HCT116 (cell line): Measurements from ENCODE around the gene TEF. TPM values are rescaled to one million over a fixed set of nuclear protein-coding genes. Genes with fewer than 3 reads are reported as not detected.

Experiments used
- ATAC-seq: fragments of 200-7000 bp; cut with Tn5 transposase; 2 replicates; pipeline ENCODE4 v1.9.1; 2020; ENCODE audit warnings: mild to moderate bottlenecking, moderate library complexity
- BruUV-seq: library from RNA; stranded (reverse); fragments of 400-500 nt; replicated peaks from 2 replicates; lab custom pipeline; 2021; lab: Mats Ljungman, UMichigan
- CTCF ChIA-PET: fragments of 300-600 bp; sonication (Branson Sonifier 250); formaldehyde crosslinking; loops from one replicate; lab custom pipeline; 2021; ENCODE audit warnings: antibody characterized with exemption; lab: Charles Lee
- POLR2A ChIA-PET: fragments of 300-600, 350-600 bp; sonication (Branson Sonifier 250); formaldehyde crosslinking; loops from one replicate; lab custom pipeline; 2021; ENCODE audit warnings: antibody characterized with exemption; lab: Charles Lee
- RAD21 ChIA-PET, 2 experiments: fragments of 300-600 bp; sonication (Branson Sonifier 250); formaldehyde crosslinking; loops; one replicate each; lab custom pipeline; 2023; ENCODE audit warnings: low total read pairs in 2 of 2; ENCODE audit not compliant: uncharacterized antibody in 2 of 2, unreplicated experiment in 2 of 2, low non-redundant PET in 1 of 2; lab: Charles Lee
- DNase-seq: peaks from one replicate; pipeline ENCODE4 v3.0.0-alpha.2; 2010; ENCODE audit warnings: low read depth, low spot score
- H2AFZ ChIP-seq: fragments of 200-600 bp; shearing (Covaris generic), sonication (generic); 2 replicates; pipeline ENCODE4 v1.6.1; 2017; ENCODE audit warnings: low read depth, mixed run types, mixed read lengths, antibody characterized with exemption, low read length; ENCODE audit not compliant: poor library complexity, severe bottlenecking
- H3K27ac ChIP-seq: 2 replicates; pipeline ENCODE4 v1.5.1; 2012; ENCODE audit warnings: low read depth, low read length
- H3K27me3 ChIP-seq: fragments of 200-600 bp; sonication (generic); 2 replicates; pipeline ENCODE4 v1.6.1; 2016; ENCODE audit warnings: mixed run types, low read length, mixed read lengths; ENCODE audit not compliant: insufficient read depth
- H3K36me3 ChIP-seq, 2 experiments: fragments of 200-500 bp in 1 of 2; fragments of 200-600 bp in 1 of 2; sonication (Bioruptor generic) in 1 of 2; sonication (generic) in 1 of 2; 2 replicates each; pipeline versions ENCODE4 v1.5.1 to v1.6.1; 2014 to 2016; ENCODE audit warnings: low read length in 2 of 2, inconsistent platforms in 1 of 2, mixed read lengths in 1 of 2, mixed run types in 1 of 2; ENCODE audit not compliant: insufficient read depth in 2 of 2, control insufficient read depth in 1 of 2
- H3K4me1 ChIP-seq, 2 experiments: fragments of 200-600 bp in 1 of 2; sonication (generic) in 1 of 2; 2 replicates each; pipeline versions ENCODE4 v1.5.1 to v1.6.1; 2012 to 2017; ENCODE audit warnings: low read length in 2 of 2, inconsistent platforms in 1 of 2, mild to moderate bottlenecking in 1 of 2, mixed read lengths in 1 of 2, mixed run types in 1 of 2, moderate library complexity in 1 of 2; ENCODE audit not compliant: insufficient read depth in 2 of 2, control insufficient read depth in 1 of 2
- H3K4me2 ChIP-seq: fragments of 200-600 bp; sonication (generic); 2 replicates; pipeline ENCODE4 v1.6.1; 2017; ENCODE audit warnings: mixed run types, low read length, mixed read lengths
- H3K4me3 ChIP-seq, 2 experiments: fragments of 200-600 bp in 1 of 2; sonication (generic) in 1 of 2; replicated peaks in 1 of 2; 2 replicates each; pipeline ENCODE4 v1.5.1; 2011 to 2016; ENCODE audit warnings: low read length in 2 of 2, control low read depth in 1 of 2, low read depth in 1 of 2, mild to moderate bottlenecking in 1 of 2, mixed read lengths in 1 of 2, mixed run types in 1 of 2
- H3K79me2 ChIP-seq: fragments of 200-600 bp; sonication (generic); 2 replicates; pipeline ENCODE4 v1.6.1; 2017; ENCODE audit warnings: mild to moderate bottlenecking, mixed run types, low read length, moderate library complexity, mixed read lengths; ENCODE audit not compliant: insufficient read depth
- H3K9ac ChIP-seq: fragments of 200-600 bp; sonication (generic); 2 replicates; pipeline ENCODE4 v1.6.1; 2016; ENCODE audit warnings: low read length, mixed read lengths
- H3K9me2 ChIP-seq: fragments of 200-600 bp; sonication (generic), shearing (Covaris generic); 2 replicates; pipeline ENCODE4 v1.6.1; 2017; ENCODE audit warnings: mixed run types, mild to moderate bottlenecking, moderate library complexity; ENCODE audit not compliant: insufficient read depth
- H3K9me3 ChIP-seq, 2 experiments: fragments of 200-500 bp in 1 of 2; fragments of 200-600 bp in 1 of 2; sonication (Bioruptor generic) in 1 of 2; sonication (generic) in 1 of 2; 2 replicates each; pipeline ENCODE4 v1.6.1; 2014 to 2017; ENCODE audit warnings: low read length in 2 of 2, mixed read lengths in 2 of 2, inconsistent platforms in 1 of 2, low read depth in 1 of 2, mild to moderate bottlenecking in 1 of 2, mixed run types in 1 of 2, moderate library complexity in 1 of 2; ENCODE audit not compliant: control insufficient read depth in 1 of 2, insufficient read depth in 1 of 2
- H4K20me1 ChIP-seq: fragments of 200-600 bp; sonication (generic), shearing (Covaris generic); 2 replicates; pipeline ENCODE4 v1.6.1; 2017; ENCODE audit warnings: mixed run types, mild to moderate bottlenecking, moderate library complexity; ENCODE audit not compliant: insufficient read depth
- ATF3 ChIP-seq: IDR thresholded peaks from 2 replicates; pipeline ENCODE4 v1.6.1; 2012
- CBX3 ChIP-seq: IDR thresholded peaks from 2 replicates; pipeline ENCODE4 v1.6.1; 2012; ENCODE audit warnings: low read depth
- CEBPB ChIP-seq: IDR thresholded peaks from 2 replicates; pipeline ENCODE4 v1.6.1; 2012; ENCODE audit warnings: low read depth
- CTCF ChIP-seq, 3 experiments: fragments of 200-600 bp in 1 of 3; sonication (generic) in 1 of 3; IDR thresholded peaks in 2 of 3; conservative IDR thresholded peaks in 1 of 3; 2 replicates each; pipeline ENCODE4 v1.5.1; 2012 to 2017; ENCODE audit warnings: low read depth in 2 of 3, low read length in 2 of 3, antibody characterized with exemption in 1 of 3, borderline replicate concordance in 1 of 3, control low read depth in 1 of 3, mild to moderate bottlenecking in 1 of 3, mixed read lengths in 1 of 3, mixed run types in 1 of 3, moderate library complexity in 1 of 3; ENCODE audit not compliant: insufficient read depth in 1 of 3
- ELF1 ChIP-seq: IDR thresholded peaks from 2 replicates; pipeline ENCODE4 v1.6.1; 2012; ENCODE audit warnings: low read depth, borderline replicate concordance
- EZH2 ChIP-seq: fragments of 200-600 bp; sonication (generic); IDR thresholded peaks from 2 replicates; pipeline ENCODE4 v1.6.1; 2017; ENCODE audit warnings: antibody characterized with exemption, mixed run types
- EZH2phosphoT487 ChIP-seq: fragments of 200-600 bp; IDR thresholded peaks from 2 replicates; pipeline ENCODE4 v1.6.1; 2018; ENCODE audit warnings: antibody characterized with exemption, borderline replicate concordance
- FOSL1 ChIP-seq: IDR thresholded peaks from 2 replicates; pipeline ENCODE4 v1.6.1; 2012; ENCODE audit warnings: low read depth
- MAX ChIP-seq: IDR thresholded peaks from 2 replicates; pipeline ENCODE4 v1.6.1; 2012
- POLR2A ChIP-seq: IDR thresholded peaks from 2 replicates; pipeline ENCODE4 v1.7.0; 2011; ENCODE audit warnings: borderline replicate concordance; ENCODE audit not compliant: insufficient read depth, insufficient read length; ENCODE audit errors: extremely low read depth
- REST ChIP-seq: IDR thresholded peaks from 2 replicates; pipeline ENCODE4 v1.6.1; 2012; ENCODE audit warnings: low read depth
- SIN3A ChIP-seq: IDR thresholded peaks from 2 replicates; pipeline ENCODE4 v1.6.1; 2012; ENCODE audit warnings: low read depth
- SP1 ChIP-seq: IDR thresholded peaks from 2 replicates; pipeline ENCODE4 v1.6.1; 2012; ENCODE audit warnings: low read depth
- SRF ChIP-seq: IDR thresholded peaks from 2 replicates; pipeline ENCODE4 v1.6.1; 2012; ENCODE audit warnings: low read depth
- YY1 ChIP-seq: IDR thresholded peaks from 2 replicates; pipeline ENCODE4 v1.6.1; 2011; ENCODE audit warnings: low read length, low read depth, moderate library complexity, mild to moderate bottlenecking; ENCODE audit not compliant: insufficient replicate concordance; ENCODE audit errors: extremely low read depth
- ZBTB33 ChIP-seq: IDR thresholded peaks from 2 replicates; pipeline ENCODE4 v1.6.1; 2011; ENCODE audit warnings: mild to moderate bottlenecking, low read length, moderate library complexity; ENCODE audit not compliant: insufficient replicate concordance; ENCODE audit errors: extremely low read depth
- ZFX ChIP-seq: fragments of 450-650 bp; IDR thresholded peaks from 2 replicates; pipeline ENCODE4 v1.6.1; 2017
- ZNF274 ChIP-seq: fragments of 200-500 bp; sonication (Bioruptor generic); IDR thresholded peaks from 2 replicates; pipeline ENCODE4 v1.6.1; 2014; ENCODE audit warnings: mild to moderate bottlenecking, low read depth, low read length, inconsistent platforms
- intact Hi-C: fragments of 100-400 bp; cut with micrococcal nuclease; formaldehyde crosslinking; loops from 2 replicates; pipeline ENCODE4 v1.10.0; 2022
- total RNA-seq: library from RNA; stranded (reverse); gene quantifications from one replicate; pipeline ENCODE4 v1.2.1, GENCODE V29; 2021; ENCODE audit not compliant: unreplicated experiment

Gene TEF
- total RNA-seq, 1 experiment from 2014 or later: 16.5 TPM

- ChIA-PET CTCF (interaction anchor here (0.6 to 1.1 kb wide), 2 partner anchors 11 to 15 kb away, joined by 4 read pairs; no protein-coding TSS in a partner anchor), RAD21 (no interaction called here), POLR2A (interaction anchor here (1.1 kb wide), 1 partner anchor 28 kb away, joined by 6 read pairs; the partner anchor contains the start of gene TOB2)
- no peaks in the 10 kb centered on the region for H3K9me2 ChIP-seq
- no peak for ATAC-seq
- no peak overlapping the region for H2AFZ ChIP-seq
- peaks cover 20% of the 10 kb centered on the region for H3K79me2 ChIP-seq
- no peaks in the 10 kb centered on the region for H3K9me3 ChIP-seq
- H3K36me3 ChIP-seq: no peaks in the 10 kb centered on the region
- peaks cover 17 to 22% of the 10 kb centered on the region in 2 experiments for H3K4me1 ChIP-seq
- no TSS peak for BruUV-seq
- TF ChIP-seq POLR2A (no peak), CTCF (IDR thresholded peaks at IDR 0.05 in 2 of 3, conservative IDR thresholded peaks at IDR 0.05 in 1 of 3; ENCODE audit: borderline replicate concordance in 1 of 3, insufficient read depth in 1 of 3, low read depth in 2 of 3, low read length in 2 of 3) (no peak), ATF3 (no peak), SRF (no peak), EZH2 (no peak), CEBPB (no peak), MAX (no peak), REST (no peak), YY1 (no peak), ELF1 (no peak), ZNF274 (no peak), ZFX (no peak), CBX3 (no peak), SP1 (no peak), EZH2phosphoT487 (no peak), ZBTB33 (no peak), SIN3A (no peak), FOSL1 (no peak)
- H3K9ac ChIP-seq: no peak overlapping the region
- intact Hi-C loops: no loop called here
- DNase-seq: no peak
- no peaks in the 10 kb centered on the region for H3K27me3 ChIP-seq
- no peak overlapping the region for H3K4me2 ChIP-seq
- no peak overlapping the region; the same call in 1 of the 2 replicates for H3K27ac ChIP-seq
- H4K20me1 ChIP-seq: no peaks in the 10 kb centered on the region
- no peak overlapping the region for H3K4me3 ChIP-seq
These were observed 37.0 kb downstream of the TEF start for GRCh38 chr22:41418717-41419116.
